Heart left ventricle (tissue), 13 donors: Measurements from ENCODE around the gene GAMT.
"Not testable (repeated sequence)": the region's sequence is repeated elsewhere in the genome, so short reads cannot be mapped to it uniquely, and the experiment has no call there.

ENCODE experiments used
- CTCF ChIP-seq, 12 donors: fragments of 200-600 bp; sonication (generic) in 4 of 12; IDR thresholded peaks; one replicate each; pipeline versions ENCODE4 v1.5.0 to v1.8.0; 2018 to 2022; ENCODE audit warnings: antibody characterized with exemption in 12 of 12, mild to moderate bottlenecking in 5 of 12
- POLR2A ChIP-seq, 2 donors: fragments of 450-650 bp; IDR thresholded peaks; one replicate each; pipeline ENCODE4 v1.6.1; 2017; ENCODE audit warnings: antibody characterized with exemption in 2 of 2, mild to moderate bottlenecking in 2 of 2, moderate library complexity in 2 of 2
- donor health status: ischemic (EF 13 %, LVEDD 7.1; RV severe dilation, severe dysfunction).
- donor health status: DM: no; HTN: yes; CAD: no.
- donor health status: DM: no; HTN: no; CAD: no.
- donor health status: ischemic (EF 25% LVEDD 6.9; RV normal size, moderate dysfunction).
- donor health status: ischemic (EF 25% LVEDD 5.7; RV mildly dilated, moderate dysfunction).
- donor health status: ischemic (EF 35%, LVEDD 5.7; RV mildly dilated, moderate dysfunction).
- donor health status: nonischemic (EF 11% LVEDD 7.7; RV severe dilation, severe dysfunction).
- donor health status: DM: yes; HTN: yes; CAD: no.
- donor health status: PGD.
- donor health status: ischemic (EF 29% LVEDD 5.4; RV normal size, mild dysfunction).
- donor health status: nonischemic (EF 23%, LVEDD 6.1; RV moderate dilation, normal function).

DNA sequence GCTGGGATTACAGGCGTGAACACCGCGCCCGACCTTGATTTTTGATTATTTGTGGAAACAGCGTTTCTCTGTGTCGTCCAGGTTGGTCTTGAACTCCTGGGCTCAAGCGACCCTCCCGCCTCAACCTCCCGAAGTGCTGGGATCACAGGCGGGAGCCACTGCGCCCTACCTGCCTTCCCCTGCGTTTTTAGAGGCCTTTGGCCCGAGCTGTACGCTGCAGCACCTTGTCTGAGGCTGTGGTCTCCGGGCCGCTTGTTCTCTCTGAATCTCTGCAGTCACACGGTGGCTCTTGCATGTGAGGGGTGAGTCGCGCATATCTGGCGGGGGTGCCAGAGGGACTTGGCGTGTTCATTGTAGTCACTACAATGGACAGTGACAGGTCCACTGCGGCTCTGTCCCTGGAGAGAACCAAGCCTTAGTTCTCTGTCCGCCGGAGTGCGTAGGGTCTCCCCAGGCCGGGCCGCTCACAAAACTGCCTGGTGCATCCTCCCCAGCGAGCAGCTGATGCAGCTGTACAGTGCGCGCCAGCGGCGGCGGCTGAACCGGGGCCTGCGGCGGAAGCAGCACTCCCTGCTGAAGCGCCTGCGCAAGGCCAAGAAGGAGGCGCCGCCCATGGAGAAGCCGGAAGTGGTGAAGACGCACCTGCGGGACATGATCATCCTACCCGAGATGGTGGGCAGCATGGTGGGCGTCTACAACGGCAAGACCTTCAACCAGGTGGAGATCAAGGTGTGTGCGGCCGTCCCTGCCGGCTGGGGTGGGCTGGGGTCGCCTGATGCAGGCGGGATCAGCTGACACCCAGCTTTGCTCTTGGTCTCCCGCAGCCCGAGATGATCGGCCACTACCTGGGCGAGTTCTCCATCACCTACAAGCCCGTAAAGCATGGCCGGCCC, 38.4 kb upstream of the GAMT start:
- TF ChIP-seq CTCF, POLR2A (IDR thresholded peaks at IDR 0.05): not testable (repeated sequence)
